IPS-11a (cell line): ENCODE measurements around the gene SLC5A2.
A peak's percentile ranks its signal among the peaks of the same experiment; 100 is the strongest.
"Not testable (repeated sequence)": the region's sequence is repeated elsewhere in the genome, so short reads cannot be mapped to it uniquely, and the experiment has no call there.

ENCODE experiments used
- H3K4me3 ChIP-seq: one replicate; pipeline ENCODE4 v1.5.1; 2013; ENCODE audit warnings: low read depth, low read length, control low read depth

SLC5A2 gene

DNA sequence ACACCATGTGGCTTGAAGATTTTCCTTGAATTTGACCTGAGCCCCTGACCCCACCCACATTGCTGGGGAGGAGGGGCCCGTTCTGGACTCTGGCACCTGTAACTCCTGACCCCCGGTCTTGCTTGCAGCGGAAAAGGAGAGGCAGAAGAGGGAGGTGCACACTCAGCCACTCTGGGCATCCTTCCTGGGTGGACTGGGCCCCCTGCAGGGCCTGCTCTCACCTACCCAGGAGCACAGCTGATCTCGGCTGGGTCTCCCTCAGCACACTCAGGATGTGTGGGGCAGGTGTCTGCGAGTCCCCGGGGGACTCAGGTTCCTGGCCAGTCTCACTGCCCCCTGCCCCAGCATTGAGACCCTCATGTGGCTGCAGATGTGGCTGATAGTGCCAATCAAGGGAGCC, 40.8 kb downstream of the SLC5A2 start:
- H3K4me3 ChIP-seq: not testable (repeated sequence)

DNA sequence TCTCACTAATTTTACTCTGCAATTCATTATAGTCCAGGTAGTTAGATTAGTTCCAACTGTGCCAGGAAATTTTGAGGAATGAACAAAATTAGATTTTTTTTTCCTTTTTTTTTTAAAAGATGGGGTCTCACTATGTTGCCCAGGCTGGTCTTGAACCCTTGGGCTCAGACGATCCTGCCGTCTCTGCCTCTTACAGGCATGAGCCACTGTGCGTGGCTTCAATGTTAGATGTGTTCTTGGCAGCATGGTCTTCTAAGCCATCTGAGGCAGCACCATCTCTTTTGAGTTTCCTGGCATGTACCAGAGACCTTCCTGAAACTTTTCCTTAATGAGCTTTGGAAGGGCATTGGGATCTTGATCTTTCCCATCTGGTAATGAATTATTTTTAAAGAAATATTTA, 42.2 kb downstream of the SLC5A2 start:
- H3K4me3 ChIP-seq: no peak overlapping the region

- peak within 1 kb of the TSS; percentile 27 for H3K4me3 ChIP-seq
These were observed 44.9 kb downstream of the SLC5A2 start, which contains the start of gene AHSP for GRCh38 chr16:31527734-31528274. TSS of gene AHSP (plus strand) at chr16:31527900. CDS start at chr16:31528140, 240 bp downstream.

DNA sequence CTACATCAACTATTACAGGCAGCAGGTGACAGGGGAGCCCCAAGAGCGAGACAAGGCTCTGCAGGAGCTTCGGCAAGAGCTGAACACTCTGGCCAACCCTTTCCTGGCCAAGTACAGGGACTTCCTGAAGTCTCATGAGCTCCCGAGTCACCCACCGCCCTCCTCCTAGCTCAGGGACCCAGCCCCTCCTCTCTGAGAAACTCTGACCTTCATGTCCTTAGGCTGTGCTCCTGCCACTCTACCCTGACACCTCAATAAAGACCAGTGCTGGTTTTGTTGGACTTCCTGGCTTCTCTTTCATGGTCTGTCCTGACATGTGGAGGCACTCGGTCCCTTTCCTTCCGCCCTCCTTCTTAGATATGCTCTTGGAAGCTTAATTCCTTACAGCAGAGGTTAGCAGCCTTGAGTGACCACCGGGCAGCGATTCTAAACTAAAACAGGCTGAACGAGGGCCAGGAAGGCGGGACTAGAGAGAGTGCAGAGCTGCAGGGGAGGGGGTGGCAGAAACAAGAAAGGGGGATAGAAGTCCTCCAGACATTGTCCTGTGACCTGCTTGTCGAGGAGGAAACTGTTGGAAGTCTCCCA, 45.7 kb downstream of the SLC5A2 start:
- peak overlapping the region; percentile 27 for H3K4me3 ChIP-seq

GRCh38 chr16:31529108-31529936, 46.4 kb downstream of the SLC5A2 start:
- H3K4me3 ChIP-seq: peak overlapping the region; percentile 34

GRCh38 chr16:31529937-31530312, 47.0 kb downstream of the SLC5A2 start:
- peak overlapping the region; percentile 34 for H3K4me3 ChIP-seq

GRCh38 chr16:31530405-31530804, 47.5 kb downstream of the SLC5A2 start:
- H3K4me3 ChIP-seq: no peak overlapping the region

GRCh38 chr16:31531096-31531495, 48.2 kb downstream of the SLC5A2 start:
- no peak overlapping the region for H3K4me3 ChIP-seq

GRCh38 chr16:31532120-31532519, 49.2 kb downstream of the SLC5A2 start:
- H3K4me3 ChIP-seq: no peak overlapping the region

- no peak overlapping the region for H3K4me3 ChIP-seq
These were observed 50.0 kb downstream of the SLC5A2 start for GRCh38 chr16:31532896-31533295.

DNA sequence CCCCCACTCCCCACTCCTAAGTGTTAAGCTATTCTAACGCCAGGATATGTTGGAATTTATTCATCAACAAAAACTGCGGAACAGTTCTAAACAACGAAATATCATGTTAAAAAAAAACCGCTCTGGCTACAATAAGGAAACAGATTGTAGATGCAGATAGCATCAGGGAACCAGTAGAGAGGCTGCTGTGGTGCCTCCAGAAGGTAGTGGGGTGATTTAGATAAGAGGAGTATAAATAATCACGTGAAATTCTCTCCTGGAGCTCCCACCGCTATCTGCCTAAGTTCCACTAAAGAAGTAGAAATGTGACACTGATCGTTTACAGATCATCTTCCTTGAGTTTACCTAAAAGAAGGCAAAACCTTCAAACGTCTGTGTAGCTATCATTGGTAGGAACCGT, 52.8 kb downstream of the SLC5A2 start:
- H3K4me3 ChIP-seq: no peak overlapping the region

GRCh38 chr16:31536804-31537361, 54.0 kb downstream of the SLC5A2 start:
- no peak overlapping the region for H3K4me3 ChIP-seq

DNA sequence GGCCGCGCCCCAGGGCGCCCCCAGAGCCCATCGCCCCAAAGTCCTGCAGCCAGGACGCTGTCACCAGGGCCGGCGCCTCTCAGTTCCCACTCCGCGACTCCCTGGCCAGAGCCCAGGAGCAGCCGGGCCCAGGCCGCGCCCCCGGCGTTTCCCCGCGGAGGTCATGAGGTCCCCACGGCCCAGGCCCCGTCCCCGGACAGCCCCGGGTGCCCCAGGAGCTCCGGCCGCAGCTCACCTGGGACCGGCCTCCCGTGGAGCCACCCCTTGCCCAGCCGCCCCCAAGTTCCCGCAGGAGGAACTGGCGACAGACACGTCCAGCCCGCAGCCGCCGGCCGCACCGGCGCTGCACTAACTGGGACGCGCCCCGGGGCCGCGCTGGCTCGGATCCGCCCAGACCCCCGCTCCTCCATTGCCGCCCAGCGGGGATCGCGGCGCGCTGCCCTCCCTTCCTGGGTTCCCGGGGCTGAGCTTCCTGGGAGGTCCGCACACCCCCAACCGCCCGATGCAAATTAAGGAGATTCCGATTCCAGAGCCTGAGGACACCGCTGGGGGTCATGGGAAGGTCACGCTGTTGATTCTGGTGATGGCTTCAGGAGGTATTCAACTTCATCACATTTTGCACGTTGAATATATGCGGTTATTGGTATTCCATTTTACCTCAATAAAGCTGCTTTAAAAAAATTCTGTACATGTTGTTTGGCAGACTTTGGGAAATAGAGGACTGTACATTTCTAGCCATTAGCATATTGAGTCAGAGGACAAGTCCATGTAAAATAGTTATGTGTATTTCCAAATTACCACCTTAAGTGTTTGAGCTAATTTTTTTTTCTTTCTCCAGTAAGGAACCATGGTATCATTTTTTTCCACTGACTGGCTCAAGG, 54.7 kb downstream of the SLC5A2 start:
- peak overlapping the region; percentile 27 for H3K4me3 ChIP-seq

GRCh38 chr16:31538243-31538598, 55.3 kb downstream of the SLC5A2 start:
- H3K4me3 ChIP-seq: not testable (repeated sequence)

DNA sequence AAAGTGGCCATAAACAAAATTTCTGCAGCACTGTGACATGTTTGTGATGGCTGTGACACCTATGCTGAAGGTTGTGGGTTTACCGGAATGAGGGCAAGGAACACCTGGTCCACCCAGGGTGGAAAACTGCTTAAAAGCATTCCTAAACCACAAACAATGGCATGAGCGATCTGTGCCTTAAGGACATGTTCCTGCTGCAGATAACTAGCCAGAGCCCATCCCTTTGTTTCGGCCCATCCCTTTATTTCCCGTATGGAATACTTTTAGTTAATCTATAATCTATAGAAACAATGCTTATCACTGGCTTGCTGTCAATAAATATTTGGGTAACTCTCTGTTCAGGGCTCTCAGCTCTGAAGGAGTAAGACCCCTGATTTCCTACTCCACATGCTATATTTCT, 56.8 kb downstream of the SLC5A2 start:
- not testable (repeated sequence) for H3K4me3 ChIP-seq
